T-helper 1 cell (primary cell): ENCODE data around the gene CA7.
A peak's percentile ranks its signal among the peaks of the same experiment; 100 is the strongest.
"Not testable (repeated sequence)": the region's sequence is repeated elsewhere in the genome, so short reads cannot be mapped to it uniquely, and the experiment has no call there.

Experiments used
- DNase-seq, 5 donors: peaks; one replicate each; pipeline ENCODE4 v3.0.0-alpha.2; 2012 to 2020

Gene CA7

GRCh38 chr16:66846831-66847230 lies 2.6 kb downstream of the CA7 start:
- DNase-seq: no peak

DNA sequence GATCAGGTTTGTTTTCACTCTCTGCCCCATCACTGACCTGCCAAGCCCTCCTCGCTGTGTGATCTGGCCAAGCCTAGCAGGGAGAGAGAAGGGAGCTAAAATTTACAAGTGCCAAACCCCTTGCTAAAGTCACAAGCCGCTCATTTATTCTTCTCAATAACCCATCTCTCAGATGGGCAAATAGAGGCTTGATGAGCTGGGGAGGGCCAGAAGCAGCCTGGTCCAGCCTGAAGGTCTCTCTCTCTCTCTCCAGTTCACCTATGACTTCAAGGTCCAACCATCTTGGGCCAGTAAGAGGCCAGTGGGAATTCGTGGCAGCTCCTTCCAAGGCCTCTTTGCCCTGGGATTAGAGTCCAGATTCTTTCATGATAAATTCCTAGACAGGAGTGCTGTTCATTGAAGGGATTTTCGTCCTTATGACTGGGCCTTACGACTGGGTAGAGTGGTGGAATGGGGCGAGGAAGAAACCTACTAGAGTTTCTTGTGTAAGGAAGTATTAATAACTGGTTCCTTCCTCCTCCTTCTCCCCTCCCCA lies 3.4 kb downstream of the CA7 start:
- no peak for DNase-seq

DNA sequence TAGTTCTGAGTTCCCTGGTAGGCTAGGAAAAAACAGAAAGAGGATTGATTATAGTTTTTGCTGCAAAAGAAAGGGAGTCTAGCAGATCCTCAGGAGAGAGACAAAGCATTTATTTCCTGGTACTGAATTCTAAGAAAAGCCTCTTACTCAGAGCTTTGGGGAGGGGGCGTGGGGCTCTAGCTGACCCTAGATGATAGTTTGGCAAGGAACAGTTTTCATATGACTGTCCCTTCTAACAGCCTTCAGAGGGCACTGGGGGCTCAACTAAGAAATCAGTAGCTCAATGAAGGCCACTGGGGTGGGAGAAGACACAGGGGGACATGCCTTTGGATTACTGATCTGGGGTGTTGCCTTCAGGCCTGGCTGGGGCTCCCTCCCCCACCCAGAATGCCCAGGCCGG lies 4.0 kb downstream of the CA7 start:
- no peak for DNase-seq

DNA sequence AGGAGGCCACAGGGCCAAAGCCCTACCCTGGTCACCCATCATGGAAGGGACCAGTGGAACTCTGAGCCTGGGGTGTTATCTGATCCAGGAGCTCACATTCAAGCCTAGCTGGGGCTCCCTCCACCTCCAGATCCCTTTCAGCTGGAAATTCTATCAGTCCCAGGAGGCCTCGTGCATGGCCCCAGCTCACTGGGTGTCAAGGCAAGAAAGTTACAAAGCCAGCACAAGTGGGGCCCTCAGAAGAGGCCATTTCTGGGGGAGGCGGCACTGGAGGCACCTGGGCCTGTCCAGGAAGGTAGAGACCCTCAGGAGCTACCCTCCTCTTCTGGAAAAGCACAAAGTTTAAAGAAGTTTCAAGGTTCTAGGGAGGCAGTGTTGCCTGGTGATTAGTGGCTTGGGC lies 4.8 kb downstream of the CA7 start:
- no peak for DNase-seq

DNA sequence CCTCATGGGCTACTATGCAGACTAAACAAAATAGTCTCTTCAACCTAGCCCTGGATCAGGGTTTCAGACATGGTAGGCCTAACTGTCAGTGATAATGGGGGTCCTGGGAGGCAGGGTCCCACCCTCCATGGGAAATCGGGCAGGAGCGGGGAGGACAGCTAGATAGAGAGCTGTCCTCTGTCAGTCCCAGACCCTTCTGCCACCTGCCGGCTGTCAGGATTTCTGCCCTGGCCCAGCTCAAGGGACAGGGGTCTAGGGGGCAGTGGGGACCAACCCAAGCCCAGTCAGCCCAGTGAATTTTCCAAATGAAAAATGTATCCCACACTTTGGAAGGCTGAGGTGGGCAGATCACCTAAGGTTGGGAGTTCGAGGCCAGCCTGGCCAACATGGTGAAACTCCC lies 5.3 kb downstream of the CA7 start:
- DNase-seq: no peak

DNA sequence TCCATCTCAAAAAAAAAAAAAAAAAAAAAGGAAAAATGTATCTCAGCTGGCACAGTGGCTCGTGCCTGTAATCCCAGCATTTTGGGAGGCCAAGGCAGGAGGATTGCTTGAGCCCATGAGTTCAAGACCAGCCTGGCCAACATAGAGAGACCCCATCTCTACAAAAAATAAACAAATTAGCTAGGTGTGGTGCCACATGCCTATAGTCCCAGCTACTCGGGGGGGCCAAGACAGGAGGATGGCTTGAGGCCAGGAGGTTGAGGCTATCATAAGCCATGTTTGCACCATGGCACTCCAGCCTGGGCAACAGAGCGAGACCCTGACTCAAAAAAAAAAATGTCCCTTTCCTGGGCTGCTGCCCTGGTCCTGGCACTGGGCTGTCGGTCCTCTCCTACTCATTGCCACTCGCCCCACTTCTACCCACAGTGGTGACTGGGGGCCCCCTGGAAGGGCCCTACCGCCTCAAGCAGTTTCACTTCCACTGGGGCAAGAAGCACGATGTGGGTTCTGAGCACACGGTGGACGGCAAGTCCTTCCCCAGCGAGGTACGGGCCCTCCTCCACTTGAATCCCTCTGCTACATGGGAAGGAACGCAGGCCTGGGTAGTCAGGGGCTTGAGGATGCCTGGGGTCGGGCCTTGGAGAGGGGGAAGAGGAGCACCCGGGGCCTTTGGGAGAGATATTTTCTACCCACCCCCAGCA lies 6.1 kb downstream of the CA7 start:
- DNase-seq: no peak

DNA sequence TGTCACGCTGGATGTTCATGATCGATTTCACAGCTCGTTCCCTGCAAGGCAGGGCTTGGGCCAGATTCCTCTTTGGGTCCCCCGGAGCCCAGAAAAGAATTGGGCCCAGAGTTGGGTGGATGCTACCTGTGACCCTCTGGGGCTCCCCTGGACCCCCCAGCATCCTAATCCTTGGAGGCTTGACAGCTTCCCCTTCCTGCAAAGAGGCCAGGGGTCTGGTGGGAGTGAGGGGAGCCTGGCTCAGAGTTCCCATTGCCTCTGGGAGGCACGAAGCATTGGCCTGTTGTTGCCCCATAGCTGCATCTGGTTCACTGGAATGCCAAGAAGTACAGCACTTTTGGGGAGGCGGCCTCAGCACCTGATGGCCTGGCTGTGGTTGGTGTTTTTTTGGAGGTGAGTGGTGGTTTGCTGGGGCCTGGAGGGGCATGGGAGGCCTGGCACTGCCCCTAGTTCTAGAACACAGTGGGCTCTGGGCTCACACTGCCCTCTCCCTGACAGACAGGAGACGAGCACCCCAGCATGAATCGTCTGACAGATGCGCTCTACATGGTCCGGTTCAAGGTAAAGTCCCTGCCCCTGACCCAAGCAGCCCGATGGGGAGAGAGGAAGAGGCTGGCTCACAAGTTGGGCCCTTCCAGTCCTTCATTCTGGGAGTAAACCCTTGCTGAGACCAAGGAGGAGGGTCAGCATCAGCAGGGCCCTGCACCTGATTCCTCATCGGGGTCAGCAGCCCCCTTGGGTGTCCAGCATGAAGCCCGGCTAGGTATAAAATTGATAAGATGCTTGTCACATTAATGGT lies 7.2 kb downstream of the CA7 start:
- DNase-seq: no peak

GRCh38 chr16:66853261-66854139 lies 9.3 kb downstream of the CA7 start:
- no peak for DNase-seq

GRCh38 chr16:66856184-66856730 lies 12.0 kb downstream of the CA7 start:
- DNase-seq: no peak

GRCh38 chr16:66856801-66857200 lies 12.6 kb downstream of the CA7 start:
- no peak for DNase-seq

DNA sequence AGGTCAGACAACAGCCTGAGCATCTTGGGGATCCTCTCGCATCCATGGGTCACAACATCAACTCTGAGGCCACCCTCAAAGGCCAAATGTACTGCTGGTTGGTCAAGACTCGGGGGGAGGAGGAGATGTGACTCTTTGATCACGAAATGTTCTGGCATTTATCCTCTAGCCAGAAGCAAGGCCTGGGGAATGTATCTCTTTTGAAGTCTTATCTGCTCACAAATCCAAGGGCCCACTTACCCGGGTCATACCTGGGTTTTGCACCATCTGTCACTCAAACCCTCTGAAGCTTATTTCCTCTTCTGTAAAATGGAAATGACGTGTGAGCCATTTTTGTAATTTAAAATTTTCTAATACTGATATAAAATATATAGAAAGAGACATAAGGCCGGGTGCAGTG lies 13.2 kb downstream of the CA7 start:
- no peak for DNase-seq

DNA sequence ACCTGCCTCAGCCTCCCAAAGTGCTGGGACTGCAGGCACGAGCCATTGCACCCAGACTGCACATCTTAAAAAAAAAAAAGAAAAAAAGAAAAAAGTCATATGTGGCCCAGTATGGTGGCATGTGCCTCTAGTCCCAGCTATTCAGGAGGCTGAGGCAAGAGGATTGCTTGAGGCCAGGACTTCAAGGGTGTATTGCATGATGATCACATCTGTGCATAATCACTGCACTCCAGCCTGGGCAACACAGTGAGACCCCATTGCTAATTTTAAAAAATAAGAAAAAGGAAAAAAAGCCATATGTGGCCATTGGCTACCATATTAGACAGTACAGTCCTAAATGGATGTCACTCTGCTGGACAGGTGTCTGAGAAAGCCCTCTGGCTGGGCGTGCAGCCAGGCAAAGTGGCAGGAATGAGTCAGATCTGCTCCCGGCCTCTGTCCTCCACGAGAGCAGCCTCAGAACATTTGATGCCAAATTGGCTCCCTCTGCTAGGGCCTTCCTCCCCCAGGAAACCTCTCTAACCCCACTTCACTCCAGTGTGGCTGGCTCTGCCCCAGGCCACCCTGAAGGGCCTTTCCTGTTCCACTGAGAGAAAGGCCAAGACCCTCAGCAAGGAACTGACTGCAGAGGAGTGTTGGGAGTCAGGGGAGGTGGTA lies 14.7 kb downstream of the CA7 start:
- no peak for DNase-seq

GRCh38 chr16:66859397-66860068 lies 15.3 kb downstream of the CA7 start:
- no peak for DNase-seq

GRCh38 chr16:66862023-66862520 lies 17.9 kb downstream of the CA7 start:
- DNase-seq: no peak

- no peak for DNase-seq
Measured at GRCh38 chr16:66863707-66864106, 19.5 kb downstream of the CA7 start.

DNA sequence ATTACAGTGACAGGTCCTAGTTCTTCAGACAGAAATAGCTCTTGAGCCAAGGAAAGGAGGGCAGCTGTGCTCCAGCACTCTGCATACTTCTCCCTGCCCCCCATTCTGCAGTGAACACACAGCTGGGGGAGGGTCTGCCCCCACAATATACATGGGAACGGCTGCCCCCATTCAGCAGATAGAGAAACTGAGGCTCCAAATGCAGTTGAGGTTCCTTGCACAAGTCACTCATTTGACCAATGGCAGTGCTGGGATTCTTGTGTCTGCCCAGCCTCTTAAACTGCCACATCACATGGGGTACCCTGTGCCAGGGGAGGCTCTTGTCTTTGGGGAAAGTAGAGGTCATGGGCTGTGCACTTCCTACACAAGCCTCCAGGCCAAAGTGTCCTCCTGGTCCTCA lies 25.2 kb downstream of the CA7 start:
- DNase-seq: no peak

- not testable (repeated sequence) for DNase-seq
Measured at GRCh38 chr16:66871363-66871762, 27.1 kb downstream of the CA7 start.

DNA sequence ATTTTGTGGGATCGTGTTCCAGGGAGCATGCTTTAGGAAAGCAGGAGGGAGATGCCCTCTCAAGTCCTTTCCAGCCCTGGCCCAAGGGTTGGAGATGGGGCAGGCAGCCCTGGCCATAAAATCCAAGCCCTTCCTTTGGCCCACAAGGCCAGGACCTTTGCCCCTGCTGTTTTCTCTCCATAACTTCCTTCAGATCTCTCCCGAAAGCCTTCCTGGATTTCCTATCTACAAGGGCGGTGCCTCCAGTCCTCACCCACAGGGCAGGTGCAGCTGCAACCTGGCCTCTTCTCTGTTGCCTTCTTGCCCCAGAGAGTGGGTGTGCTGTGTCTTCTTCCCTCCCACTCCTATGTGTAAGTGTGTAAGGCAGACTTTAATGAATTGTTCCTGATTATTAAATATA lies 27.6 kb downstream of the CA7 start:
- no peak for DNase-seq

DNA sequence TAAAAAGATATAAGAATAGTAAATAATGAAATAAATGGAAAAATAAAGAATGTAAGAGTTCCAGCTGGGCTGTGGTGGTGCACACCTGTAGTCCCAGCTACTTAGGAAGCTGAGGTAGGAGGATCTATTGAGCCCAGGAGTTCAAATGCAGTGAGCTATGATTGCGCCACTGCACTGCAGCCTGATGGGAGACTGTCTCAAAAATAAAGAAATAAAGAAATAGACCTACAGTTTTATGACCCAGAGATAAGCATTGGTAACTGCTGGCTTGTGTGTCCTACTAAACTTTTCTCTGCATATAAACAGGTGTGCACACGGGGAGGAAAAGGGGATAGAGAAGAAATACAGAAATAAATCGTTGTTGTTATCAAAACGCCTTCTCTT lies 28.3 kb downstream of the CA7 start:
- DNase-seq: no peak

GRCh38 chr16:66872943-66873684 lies 28.9 kb downstream of the CA7 start:
- DNase-seq: peak; percentile 71 to 99 (median 75)

DNA sequence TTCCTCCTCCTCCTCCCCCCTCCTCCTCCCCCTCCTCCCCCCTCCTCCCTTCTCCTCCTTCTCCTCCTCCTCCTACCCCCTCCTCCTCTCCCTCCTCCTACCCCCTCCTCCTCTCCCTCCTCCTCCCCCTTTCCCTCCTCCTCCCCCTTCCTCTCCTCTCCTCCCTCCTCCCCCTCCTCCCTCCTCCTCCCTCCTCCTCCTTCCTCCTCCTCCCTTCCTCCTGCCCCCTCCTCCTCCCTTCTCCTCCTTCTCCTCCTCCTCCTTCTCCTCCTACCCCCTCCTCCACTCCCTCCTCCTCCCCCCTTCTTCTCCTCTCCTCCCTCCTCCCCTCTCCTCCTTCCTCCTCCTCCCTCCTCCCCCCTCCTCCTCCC lies 29.5 kb downstream of the CA7 start:
- DNase-seq: no peak
